ENCODE measurements around the gene RALGAPA2. TPM values are rescaled to one million over a fixed set of nuclear protein-coding genes. Genes with fewer than 3 reads are reported as not detected.
A peak's percentile ranks its signal among the peaks of the same experiment; 100 is the strongest.
"Not testable (repeated sequence)": the region's sequence is repeated elsewhere in the genome, so short reads cannot be mapped to it uniquely, and the experiment has no call there.

Gene RALGAPA2
- total RNA-seq, 2 donors from 2014 or later, result 36.5 to 53.2 TPM

GRCh38 chr20:20362774-20363433 is 349.5 kb downstream of the RALGAPA2 start:
- Histone ChIP-seq H3K27me3 (replicated peaks; ENCODE audit: insufficient read depth) (peaks cover 35% of the 10 kb centered on the region), H3K4me3 (no peak overlapping the region), H3K36me3 (no peaks in the 10 kb centered on the region), H3K27ac (no peak overlapping the region), H3K9me3 (no peaks in the 10 kb centered on the region), H3K4me1 (replicated peaks) (peaks cover 5% of the 10 kb centered on the region)
- TF ChIP-seq, protein P1, sequence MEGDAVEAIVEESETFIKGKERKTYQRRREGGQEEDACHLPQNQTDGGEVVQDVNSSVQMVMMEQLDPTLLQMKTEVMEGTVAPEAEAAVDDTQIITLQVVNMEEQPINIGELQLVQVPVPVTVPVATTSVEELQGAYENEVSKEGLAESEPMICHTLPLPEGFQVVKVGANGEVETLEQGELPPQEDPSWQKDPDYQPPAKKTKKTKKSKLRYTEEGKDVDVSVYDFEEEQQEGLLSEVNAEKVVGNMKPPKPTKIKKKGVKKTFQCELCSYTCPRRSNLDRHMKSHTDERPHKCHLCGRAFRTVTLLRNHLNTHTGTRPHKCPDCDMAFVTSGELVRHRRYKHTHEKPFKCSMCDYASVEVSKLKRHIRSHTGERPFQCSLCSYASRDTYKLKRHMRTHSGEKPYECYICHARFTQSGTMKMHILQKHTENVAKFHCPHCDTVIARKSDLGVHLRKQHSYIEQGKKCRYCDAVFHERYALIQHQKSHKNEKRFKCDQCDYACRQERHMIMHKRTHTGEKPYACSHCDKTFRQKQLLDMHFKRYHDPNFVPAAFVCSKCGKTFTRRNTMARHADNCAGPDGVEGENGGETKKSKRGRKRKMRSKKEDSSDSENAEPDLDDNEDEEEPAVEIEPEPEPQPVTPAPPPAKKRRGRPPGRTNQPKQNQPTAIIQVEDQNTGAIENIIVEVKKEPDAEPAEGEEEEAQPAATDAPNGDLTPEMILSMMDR (IDR thresholded peaks at IDR 0.05), result no peak
- TF ChIP-seq POLR2AphosphoS5 (IDR thresholded peaks at IDR 0.05) (no peak), POLR2A (IDR thresholded peaks at IDR 0.05) (no peak)
- intact Hi-C loops (cut with DNase I), result no loop called here
- DNase-seq (ENCODE audit: low spot score), result no peak
- 5% methylated on average over 17 of the region's 17 CpGs for WGBS

DNA sequence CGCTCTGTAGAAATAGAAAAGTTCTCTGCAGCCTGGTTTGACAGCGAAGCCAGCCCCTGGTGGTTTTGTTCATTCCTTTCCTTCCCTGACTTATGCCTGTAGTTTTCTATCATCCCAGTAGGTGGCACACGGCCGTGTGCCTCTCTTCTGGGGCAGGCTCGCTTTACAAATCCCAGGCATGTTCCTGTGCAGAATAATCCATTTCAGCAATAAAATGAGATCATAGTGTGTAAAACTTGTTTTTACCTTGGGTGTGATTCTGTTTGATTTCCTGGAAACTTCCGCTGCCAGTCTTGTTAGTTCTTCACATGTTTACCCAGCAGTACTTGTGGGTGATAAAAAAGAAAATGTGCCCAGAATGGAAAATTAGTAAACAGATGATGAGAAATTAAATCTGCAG is 352.0 kb downstream of the RALGAPA2 start:
- 5% methylated on average over 6 of the region's 6 CpGs for WGBS
- intact Hi-C loops (cut with DNase I), result loop anchor here (2.0 kb wide), 1 partner anchor 202 kb away; no protein-coding TSS in a partner anchor
- H3K27ac ChIP-seq, result no peak overlapping the region
- no peak overlapping the region for H3K4me3 ChIP-seq
- H3K4me1 ChIP-seq (replicated peaks), result no peaks in the 10 kb centered on the region
- H3K9me3 ChIP-seq, result no peaks in the 10 kb centered on the region
- DNase-seq (ENCODE audit: low spot score), result peak; percentile 49
- TF ChIP-seq POLR2AphosphoS5 (IDR thresholded peaks at IDR 0.05) (peak; percentile 81), POLR2A (IDR thresholded peaks at IDR 0.05) (no peak)
- TF ChIP-seq, protein P1 (IDR thresholded peaks at IDR 0.05), result peak; percentile 59 to 80 (median 72)
- H3K36me3 ChIP-seq, result no peaks in the 10 kb centered on the region
- H3K27me3 ChIP-seq (replicated peaks; ENCODE audit: insufficient read depth), result peaks cover 20% of the 10 kb centered on the region

GRCh38 chr20:20359628-20360027 is 352.8 kb downstream of the RALGAPA2 start:
- no peaks in the 10 kb centered on the region for H3K36me3 ChIP-seq
- H3K27me3 ChIP-seq (replicated peaks; ENCODE audit: insufficient read depth), result peaks cover 12% of the 10 kb centered on the region
- 85% methylated on average over 6 of the region's 6 CpGs for WGBS
- H3K4me3 ChIP-seq, result no peak overlapping the region
- intact Hi-C loops (cut with DNase I), result loop anchor here (2.0 kb wide), 1 partner anchor 203 kb away; no protein-coding TSS in a partner anchor
- TF ChIP-seq, protein P1 (IDR thresholded peaks at IDR 0.05), result no peak
- TF ChIP-seq POLR2A (IDR thresholded peaks at IDR 0.05), result no peak
- no peak for TF ChIP-seq POLR2AphosphoS5 (IDR thresholded peaks at IDR 0.05)
- no peaks in the 10 kb centered on the region for H3K9me3 ChIP-seq
- DNase-seq (ENCODE audit: low spot score), result no peak
- no peak overlapping the region for H3K27ac ChIP-seq
- H3K4me1 ChIP-seq (replicated peaks), result no peaks in the 10 kb centered on the region

DNA sequence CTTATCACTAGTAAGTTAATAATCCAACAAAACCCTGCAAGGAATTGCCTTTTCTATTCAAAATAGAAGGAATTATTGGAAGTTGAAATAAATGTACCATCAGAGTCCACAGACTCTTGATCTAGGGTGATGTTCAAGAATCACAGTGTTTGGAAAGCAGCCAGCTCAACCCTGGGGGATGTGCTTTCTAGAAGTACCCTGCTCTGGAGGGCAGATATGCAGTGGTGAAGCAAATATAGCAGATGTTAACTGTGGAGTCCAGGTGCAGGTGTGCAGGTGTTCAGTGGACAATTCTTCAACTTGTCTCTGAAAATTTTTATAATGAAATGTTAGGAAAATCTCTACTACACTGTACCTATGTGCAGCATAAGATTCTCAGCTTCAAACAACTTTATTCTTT is 353.6 kb downstream of the RALGAPA2 start:
- Histone ChIP-seq H3K4me3 (no peak overlapping the region), H3K27ac (no peak overlapping the region), H3K4me1 (replicated peaks) (no peaks in the 10 kb centered on the region), H3K27me3 (replicated peaks; ENCODE audit: insufficient read depth) (peaks cover 3% of the 10 kb centered on the region), H3K36me3 (no peaks in the 10 kb centered on the region), H3K9me3 (no peaks in the 10 kb centered on the region)
- TF ChIP-seq, protein P1 (IDR thresholded peaks at IDR 0.05), result no peak
- TF ChIP-seq POLR2A (IDR thresholded peaks at IDR 0.05), result no peak
- TF ChIP-seq POLR2AphosphoS5 (IDR thresholded peaks at IDR 0.05), result no peak
- intact Hi-C loops (cut with DNase I), result no loop called here
- DNase-seq (ENCODE audit: low spot score), result no peak

DNA sequence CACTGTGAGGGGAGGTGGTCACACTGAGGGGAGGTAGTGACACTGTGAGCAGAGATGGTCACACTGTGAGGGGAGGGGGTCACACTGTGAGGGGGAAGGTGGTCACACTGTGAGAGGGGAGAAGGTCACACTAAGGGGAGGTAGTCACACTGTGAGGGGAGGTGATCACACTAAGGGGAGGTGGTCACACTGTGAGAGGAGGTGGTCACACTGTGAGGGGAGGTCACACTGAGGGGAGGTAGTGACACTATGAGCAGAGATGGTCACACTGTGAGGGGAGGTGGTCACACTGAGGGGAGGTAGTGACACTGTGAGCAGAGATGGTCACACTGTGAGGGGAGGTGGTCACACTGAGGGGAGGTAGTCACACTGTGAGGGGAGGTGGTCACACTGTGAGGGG is 356.9 kb downstream of the RALGAPA2 start:
- H3K4me3 ChIP-seq; H3K4me1 ChIP-seq (replicated peaks); DNase-seq (ENCODE audit: low spot score); H3K9me3 ChIP-seq; H3K27ac ChIP-seq; H3K36me3 ChIP-seq; H3K27me3 ChIP-seq (replicated peaks; ENCODE audit: insufficient read depth); intact Hi-C loops (cut with DNase I): not testable (repeated sequence)
